Limb (tissue), 2 donors: ENCODE measurements around the gene NMD3.
"Not testable (repeated sequence)": the region's sequence is repeated elsewhere in the genome, so short reads cannot be mapped to it uniquely, and the experiment has no call there.

Experiments used
- DNase-seq, 2 donors: peaks; one replicate each; pipeline ENCODE4 v3.0.0-alpha.2; 2016; ENCODE audit errors: extremely low spot score in 2 of 2

Gene NMD3

DNA sequence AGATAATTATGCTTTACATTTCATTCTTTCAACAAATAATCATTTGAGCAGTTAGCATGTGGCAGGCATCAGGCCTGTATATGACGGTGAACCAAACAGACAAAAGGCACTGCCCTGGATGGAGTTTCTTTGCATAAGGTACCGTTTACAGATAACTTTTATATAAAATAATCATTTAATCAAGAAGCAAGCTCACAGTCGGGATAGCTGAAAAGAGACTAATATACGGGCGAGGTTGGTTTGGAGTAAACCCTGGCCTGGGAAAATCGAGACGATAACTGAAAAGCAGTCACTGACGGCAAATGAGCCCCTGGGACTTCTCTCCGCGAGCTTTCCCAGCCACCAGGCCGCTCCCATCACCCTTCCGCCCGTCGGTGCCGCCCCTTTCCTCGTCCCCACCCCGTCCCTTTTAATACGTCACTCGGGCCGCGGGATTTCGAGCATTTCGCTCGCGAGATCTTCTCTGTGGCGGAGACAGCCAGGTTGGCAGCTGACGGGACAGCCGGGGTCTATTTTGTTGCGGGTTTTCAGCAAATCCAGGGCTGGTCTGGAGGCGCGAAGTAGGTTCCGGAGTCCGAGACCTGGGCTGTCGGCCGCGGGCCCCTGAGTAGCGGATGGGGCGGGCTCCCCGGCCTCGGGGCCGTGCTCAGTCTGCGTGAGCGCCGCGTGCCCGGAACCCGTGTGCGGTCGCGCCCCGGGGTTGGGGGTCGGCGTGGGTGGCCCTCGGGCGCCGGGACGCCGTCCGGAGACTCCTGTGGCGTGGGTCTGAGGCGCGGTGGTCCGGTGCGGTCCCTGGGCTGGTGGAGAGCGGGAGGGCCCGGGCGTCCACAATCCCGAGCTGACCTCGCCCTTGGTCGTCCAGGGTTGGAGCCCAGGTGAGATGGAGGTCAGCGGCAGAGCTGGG lies at the start of gene NMD3:
TSS of gene NMD3 (plus strand) at position 462 of the 904 bp plus-strand sequence. CDS start 703 bp downstream, outside the sequence.
- peak; percentile 96 to 98 for DNase-seq

DNA sequence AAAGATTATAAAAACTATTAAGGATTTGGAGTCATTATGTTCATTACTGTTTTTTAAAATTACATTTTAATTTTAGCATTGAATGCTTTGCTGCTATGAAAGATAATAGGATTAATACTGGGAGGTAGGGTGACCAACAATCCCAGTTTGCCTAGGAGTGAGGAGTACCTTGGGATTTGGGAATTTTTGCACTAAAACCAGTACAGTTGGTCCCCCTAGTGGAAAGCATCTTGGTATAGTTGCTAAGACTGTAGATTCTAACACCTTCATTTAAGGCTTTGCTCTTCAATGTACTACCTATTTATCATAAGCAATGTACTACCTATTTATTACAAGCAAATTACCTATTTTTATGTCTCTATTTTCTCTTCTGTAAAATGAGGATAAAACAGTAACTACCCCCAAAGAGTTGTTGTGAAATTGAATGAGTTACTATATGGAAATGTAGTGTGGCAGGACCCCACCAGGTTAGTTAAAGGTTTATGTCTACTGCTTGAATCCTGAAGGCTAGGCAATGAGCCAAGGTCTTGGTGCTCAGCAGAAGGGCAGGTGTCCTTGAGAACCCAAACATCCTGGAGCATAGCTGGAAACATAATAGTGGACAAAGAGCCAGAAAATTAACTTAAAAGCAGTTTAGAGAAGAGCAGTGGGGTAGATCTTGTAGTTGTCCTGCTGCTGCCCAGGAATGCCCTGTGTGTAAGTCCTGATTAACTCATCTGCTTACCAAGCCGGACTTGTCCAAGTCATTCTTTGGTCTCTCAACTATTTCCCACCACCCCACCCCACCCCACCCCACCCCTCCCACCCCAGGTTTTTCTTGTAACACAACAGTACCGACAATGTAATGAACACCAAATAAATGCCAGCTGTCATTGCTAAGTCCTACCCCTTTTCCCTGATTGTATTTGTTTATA lies 49.2 kb upstream of the NMD3 start:
- no peak for DNase-seq

DNA sequence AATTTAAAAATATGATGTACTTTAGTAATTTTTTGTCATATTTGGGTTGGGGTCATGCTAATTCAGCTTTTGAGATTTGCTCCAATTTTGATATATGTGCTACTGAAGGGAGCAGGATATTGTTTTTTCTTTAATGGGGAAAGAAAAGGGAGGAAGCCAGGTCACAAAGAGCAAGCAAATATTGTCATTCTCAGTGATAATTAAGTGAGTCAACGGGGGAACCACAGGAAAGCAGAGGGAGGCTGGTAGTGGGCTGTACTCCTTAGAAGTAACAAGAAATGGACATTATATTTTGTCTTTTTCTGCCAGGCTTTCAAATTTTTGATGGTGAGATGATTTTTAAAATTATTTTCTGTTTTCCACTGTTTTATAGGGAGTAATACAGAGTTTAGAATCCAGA lies 45.6 kb upstream of the NMD3 start:
- DNase-seq = no peak

DNA sequence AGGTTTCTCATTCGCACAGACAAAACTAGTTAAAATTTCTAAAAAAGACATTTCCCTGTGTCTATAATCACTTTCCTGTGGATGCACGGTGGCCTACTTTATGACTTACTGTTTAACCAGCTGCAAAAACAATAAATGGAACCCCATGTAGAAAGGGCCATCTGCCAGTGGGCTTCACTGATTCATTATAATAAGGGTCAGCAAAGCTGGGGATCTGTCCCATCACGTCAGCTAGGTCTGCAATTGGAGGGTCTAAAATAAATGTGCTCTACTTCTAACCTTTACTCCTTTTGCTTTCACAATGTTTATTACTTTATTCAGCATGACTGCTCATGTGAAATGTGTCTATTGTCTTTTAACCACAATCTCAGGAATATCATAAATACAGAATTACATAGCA lies 43.1 kb upstream of the NMD3 start:
- no peak for DNase-seq

DNA sequence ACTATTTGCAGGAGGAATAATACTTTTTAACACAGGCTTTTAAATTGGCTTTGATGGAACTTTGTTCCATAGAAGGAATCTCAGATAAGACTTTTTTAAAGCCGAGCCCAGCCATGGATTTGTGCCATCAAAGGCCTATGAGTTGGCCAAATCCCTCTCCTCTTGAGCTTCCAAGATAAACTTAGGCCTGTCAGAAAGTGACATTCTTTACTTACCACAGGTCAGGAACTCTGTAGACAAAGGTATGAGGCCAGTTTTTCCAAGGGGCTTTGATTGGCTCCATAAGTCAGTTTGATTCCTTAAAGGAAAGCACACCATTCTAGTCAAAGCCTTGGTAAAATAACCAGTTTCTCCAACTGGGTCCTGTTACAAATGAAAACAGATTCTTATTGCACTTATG lies 39.7 kb upstream of the NMD3 start:
- DNase-seq = not testable (repeated sequence)

DNA sequence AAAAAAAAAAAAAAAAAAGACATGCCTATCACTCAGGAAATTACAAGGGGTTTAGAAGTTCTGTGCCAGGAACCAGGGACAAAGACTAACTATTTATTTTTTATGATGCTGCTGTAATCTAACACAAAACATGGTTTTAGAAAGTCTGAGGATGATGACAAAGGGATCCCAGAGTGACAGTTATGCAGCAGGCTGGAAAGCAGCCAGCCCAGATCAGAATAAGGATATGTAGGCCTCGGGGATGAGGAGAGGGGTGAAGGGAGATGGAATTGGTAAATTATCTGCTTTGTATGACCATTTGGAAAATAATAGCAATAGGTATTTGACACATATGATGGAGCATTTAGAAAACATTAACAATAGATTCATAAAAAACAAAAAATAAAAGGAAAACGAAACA lies 34.1 kb upstream of the NMD3 start:
- no peak for DNase-seq

DNA sequence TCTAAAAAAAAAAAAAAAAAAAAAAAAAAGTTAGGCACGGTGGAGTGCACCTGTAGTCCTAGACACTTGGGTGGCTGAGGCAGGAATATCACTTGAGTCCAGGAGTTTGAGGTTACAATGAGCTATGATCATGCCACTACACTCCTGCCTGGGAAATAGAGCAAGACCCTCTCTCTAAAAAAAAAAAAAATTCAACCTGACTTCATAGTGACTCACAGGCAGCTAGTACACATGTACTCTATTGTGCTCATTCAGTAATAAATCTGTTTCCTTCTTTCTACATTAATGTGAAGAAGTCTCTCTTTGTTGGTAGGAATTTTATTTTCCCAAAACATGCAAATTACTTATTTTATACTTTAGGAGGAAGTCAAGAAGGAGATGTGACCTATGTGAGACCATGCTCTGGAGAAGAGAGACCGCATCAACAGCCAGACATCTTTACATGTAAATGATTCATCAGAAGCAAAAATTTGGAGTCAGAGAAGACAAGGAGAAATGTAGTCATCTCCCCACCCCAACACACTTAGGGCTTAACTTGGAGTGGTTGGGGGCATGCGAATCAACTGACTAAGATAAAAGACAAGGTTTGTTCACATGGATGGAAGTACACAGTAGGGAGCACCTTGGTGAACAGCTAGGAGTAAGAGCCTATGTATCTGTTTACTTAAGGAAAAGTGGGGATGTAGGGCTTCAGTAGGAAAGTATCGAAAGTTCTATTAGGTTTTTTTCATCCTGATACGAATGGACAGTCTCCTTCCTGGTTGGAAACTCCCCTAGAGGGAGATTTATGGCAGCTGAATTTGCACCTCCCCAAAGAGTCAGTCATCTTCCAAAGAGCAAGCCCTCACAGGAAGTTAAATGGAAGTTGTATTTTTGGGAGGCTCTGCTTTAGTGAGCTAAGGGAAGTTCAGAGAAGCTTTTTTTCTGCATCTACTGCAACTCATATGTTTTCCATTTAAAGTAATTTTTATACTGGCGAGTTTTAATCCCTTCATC lies 23.0 kb upstream of the NMD3 start:
- no peak for DNase-seq

DNA sequence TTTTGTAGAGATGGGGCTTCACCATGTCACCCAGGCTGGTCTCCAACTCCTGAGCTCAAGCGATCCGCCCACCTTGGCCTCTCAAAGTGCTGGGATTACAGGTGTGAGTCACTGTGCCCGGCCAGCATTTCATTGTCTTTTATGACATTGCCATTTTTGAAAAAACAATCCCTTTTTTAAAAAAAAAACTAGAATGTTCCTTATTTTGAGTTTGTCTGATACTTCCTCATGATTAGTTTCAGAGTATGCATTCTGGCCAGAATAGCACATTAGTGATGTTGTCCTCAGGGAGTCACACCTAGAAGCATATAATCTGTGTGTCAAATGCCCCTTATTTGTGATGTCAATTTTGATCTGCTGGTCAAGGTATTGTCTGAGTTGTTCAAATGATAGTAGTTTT lies 21.2 kb upstream of the NMD3 start:
- DNase-seq = no peak

DNA sequence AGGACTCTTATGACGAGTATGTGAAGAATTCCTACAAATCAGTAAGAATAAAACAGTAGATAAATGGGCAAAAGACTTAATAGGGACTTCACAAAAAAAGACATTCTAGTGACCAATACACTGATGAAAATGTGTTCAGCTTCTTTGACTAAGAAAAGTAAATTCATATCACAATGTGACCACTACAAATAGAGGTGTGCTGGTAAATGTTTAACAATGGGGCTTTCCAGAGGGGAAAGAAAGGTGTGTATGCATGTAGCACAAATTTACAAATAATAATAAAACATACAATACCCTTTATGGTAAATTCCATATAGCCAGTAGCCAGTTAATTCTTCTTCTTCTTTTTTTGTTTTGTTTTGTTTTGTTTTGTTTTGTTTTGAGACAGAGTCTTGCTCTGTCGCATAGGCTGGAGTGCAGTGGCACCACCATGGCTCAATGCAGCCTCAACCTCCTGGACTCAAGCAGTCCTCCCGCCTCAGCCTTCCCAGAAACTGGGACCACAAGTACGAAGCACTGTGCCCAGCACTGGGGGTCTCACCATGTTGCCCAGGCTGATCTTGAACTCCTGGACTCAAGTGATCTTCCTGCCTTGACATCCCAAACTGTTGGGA lies 17.5 kb upstream of the NMD3 start:
- DNase-seq = no peak

DNA sequence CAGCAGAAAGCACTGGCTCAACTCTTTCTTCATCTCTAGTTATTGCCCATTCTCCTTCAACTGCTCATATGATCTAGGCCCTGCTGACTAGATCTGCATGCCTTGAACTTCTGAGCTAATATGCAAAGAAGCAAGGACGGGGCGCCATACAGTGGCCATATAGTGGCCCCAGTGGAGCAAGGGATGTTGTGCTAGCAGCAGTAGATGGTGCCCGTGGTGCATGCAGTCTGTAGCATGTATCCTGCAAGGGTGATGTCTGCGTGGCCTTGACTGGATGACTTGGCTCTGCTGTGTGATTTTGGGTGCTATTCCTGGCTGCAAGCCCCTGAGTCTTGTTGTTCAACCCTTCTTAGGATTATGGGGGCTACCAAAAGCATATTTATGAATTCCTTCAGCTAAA lies 12.2 kb upstream of the NMD3 start:
- DNase-seq = no peak

DNA sequence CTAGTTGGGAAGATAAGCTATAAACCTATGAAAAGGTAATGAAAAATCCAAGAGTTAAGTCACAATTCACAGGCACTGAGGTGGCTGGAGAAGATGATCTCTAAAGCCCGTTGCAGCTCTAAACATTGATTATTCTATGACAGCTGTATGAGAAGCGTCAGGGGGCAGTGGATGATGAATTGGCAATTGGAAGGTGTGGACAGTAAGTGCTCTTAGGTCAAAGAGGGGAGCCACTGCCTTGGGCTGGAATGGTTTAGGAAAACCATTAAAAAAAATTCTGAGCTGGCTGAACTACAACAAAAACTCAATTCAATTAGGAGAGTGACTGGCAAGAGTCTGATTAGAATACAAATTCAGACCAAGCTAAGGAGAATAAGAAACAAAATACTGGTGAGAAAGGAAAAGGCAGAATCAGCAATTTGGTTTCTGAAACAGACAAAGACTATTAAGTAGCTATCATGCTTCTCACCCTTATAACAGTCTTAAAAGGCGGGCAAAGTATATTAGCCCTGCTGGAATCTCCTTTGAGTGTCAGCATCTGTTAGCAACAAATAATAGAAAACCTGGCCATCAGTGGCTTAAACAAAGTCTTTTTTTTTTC lies 8.8 kb upstream of the NMD3 start:
- no peak for DNase-seq

DNA sequence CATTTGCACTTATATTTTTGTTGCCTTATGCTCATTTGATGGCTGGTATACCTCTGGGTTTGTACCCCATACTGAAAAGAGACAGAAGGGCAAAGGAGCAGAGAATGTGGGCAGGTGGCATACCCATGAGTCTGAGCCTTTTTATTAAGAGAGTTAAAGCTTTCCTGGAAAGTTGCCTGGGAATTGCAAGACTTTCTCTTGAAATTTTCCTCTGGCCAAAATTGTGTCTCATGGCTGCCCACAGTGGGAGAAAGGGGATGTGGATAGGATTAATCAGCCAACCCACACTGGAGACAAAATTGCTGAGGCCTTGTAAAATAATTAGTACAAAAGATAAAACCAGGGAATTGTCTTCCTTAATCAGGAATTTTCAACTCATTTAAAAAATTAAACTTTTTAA lies 8.2 kb upstream of the NMD3 start:
- no peak for DNase-seq

DNA sequence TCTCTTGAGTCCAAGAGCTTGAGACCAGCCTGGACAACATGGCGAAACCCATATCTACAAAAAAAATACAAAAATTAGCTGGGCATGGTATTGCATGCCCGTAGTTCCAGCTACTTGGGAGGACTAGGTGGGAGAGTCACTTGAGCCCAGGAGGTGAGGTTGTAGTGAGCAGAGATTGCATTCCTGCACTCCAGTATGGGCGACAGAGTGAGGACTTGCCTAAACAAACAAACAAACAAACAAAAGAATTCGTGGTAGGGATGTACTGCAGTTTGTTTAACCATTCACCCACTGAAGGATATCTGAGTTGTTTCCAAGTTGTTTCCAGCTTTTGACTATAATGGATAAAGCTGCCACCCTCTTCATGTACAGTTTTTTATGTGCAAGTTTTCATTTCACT lies 7.5 kb upstream of the NMD3 start:
- no peak for DNase-seq

DNA sequence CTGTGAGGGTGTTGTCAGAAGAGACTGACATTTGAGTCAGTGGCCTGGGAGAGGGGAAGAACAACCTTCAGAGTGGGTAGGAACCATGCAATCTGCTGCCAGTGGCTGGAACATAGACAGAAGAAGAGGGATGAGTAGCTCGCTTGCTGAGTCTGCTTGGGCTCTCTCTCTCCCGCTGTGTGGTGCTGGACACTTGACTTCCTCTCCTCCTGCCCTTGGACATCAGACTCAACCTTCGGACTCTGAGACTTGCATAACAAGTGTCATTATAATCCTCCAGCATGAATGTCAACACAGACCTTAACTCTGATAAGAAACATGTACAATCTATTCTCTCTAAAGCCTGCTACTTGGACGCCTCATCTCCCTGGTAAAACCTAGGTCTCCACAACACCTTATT lies 5.9 kb upstream of the NMD3 start:
- DNase-seq = no peak

DNA sequence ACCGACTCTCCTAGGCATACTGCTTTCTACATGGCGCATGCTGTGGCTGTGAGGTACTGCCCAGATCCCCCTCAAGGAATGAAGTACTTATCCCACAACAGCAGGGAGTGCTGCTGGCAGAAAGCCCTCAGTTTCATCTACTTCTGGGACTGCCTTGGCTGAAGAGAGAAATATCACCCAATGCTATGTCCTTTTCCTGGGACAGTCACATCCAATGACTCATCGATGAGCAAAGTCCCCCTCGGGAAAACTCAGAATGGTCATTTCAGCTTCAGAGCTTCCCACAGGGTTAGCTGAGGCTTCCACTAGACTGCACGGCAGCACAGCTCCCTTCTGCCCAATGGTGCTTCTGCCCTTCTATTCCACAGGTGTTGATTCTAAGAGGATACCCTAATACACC lies 3.6 kb upstream of the NMD3 start:
- no peak for DNase-seq

DNA sequence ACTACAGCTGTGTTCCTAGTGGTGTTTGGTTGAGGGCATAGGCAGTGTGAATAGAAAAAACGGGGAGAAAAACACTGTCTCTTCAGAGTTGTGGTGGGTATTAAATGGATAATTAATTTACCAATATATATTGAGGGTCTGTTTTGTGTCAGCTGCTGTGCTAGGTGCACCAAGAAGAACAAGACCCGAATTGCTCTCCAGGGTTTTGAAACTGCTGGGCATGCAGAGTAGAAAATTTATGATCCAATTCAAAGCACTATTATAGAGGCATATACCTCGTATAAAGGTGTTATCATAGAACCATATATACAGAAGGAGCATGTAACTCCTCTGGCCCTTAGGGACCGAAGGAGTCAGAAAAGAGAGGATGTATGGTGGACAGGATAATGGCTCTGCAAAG lies 1.6 kb upstream of the NMD3 start:
- DNase-seq = no peak

DNA sequence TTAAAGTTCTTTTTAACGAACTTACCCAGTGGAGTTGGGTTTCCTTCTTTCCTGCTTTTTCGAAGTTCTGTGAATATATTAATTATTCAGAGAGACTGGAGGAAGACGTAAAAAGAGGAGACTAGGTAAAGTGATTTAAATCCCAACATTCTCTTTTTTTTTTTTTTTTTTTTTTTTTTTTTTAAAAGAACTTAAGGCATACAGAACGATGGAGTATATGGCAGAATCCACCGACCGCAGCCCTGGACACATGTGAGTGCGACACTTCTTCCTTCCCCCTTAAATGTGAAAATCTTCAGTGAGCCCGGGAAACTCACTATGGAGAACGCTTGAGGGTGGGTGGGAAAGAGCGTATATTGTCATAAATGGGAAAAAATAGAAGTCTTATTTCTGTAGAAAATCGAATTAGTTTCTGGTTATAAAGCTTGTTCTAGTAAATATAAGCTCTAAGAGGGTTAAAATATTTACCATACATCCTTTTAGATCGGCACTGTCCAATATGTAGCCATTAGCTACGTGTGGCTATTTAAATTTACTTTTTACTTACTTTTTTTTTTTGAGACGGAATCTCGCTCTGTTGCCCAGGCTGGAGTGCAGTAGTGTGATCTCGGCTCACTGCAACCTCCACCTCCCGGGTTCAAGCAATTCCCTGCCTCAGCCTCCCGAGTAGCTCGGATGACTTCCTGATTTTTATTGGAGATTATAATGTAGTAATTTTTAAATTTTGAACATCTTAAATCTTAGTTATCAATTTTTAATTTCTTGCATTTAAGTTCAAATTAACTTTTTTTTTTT lies 892 bp downstream of the NMD3 start:
- DNase-seq = peak in 1 of 2 donors; percentile 2

DNA sequence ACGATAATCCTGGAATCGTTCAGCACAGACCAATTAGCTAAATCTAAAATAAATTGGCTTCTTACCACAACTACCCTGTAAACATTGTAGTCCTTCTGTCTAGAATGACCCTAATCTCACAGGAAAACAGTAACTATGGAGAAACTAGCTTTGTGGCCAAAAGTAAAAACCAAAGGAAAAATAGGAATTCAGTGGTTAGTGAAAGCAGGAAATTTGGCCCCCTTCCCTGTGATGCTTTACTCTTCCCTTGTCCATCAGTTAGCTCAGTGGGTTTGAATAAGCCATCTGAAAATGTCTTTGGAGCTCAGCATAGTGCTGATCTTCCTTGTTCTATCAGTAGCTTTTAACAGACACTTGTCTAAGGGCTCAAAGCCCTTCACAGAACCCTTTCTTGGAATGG lies 1.6 kb downstream of the NMD3 start:
- no peak for DNase-seq

DNA sequence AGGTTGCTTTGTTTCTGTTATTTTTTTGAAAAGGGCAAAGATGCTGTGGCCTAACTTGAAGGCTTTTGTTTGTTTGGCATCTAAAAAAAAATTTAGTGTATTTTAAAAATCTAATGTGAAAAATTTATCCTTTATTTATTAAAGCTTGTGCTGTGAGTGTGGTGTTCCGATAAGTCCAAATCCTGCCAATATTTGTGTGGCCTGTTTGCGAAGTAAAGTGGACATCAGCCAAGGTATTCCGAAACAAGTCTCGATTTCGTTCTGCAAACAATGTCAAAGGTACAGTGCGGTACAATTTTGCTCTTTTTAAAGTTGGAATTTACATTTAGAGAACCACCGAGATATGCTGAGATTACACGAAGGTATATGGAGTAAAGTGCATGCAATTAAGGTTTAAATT lies 3.7 kb downstream of the NMD3 start:
- DNase-seq = no peak
